Islet precursor cell (in vitro differentiated cells): Measurements from ENCODE around the gene ABCF2.

Source experiments
- DNase-seq: peaks from one replicate; pipeline ENCODE4 v3.0.0-alpha.2; 2018

Gene ABCF2

DNA sequence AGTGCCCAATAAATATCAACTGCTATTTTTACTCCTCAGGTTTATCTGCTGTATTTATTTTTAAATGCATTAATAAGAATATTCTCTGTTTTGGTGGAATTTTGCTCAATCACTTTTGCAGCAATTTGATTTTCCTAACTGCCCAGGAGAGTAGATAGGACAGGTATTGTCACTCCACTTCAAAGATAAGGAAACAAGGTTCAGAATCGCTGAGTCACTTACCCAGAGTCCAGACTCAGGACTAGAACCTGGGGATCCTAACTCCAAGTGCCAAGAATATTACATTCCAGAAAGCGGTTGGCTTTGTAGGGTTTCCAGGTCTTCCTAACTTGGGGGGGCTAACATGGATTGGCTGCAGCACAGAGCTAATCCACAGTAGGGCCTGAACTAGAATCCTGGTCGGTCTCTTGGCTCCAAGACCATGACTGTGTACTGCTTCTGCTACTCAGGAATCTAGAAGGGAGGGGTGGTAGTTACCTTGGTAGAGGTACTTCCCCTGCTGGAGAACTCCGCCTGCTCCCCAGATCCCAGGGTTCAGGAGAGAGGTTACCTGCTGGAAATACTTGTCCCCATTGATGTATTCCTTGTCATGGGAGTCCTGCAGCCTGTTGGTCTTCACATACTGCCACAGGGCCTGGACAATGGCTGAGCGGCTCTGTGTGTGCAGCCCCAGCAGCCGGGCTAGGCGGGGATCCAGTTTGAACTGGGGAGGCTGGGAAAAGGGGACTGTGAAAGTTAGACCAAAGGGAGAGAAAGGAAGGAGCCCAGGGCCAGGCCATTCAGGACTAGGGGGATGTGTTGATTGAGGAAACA lies 14.1 kb upstream of the ABCF2 start:
- no peak for DNase-seq

DNA sequence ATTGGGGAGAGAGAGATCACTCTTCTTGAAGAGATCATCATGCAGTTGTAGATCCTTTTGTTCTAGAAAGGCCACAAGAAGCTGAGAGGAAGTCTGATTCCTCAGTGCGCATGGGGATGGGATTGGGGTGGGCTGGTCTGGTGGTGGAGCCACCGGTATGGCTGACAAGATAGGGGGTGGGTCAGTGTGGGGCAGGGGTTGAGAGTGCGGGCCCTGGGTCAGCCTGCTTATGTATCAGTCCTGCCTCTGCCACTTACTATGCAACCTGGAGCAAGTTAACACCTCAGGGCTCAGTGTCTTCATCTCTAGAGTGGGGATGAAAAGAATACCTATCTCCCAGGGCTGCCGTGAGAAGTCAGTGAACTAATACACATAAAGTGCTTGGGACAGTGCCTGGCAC lies 13.5 kb upstream of the ABCF2 start:
- DNase-seq: no peak

DNA sequence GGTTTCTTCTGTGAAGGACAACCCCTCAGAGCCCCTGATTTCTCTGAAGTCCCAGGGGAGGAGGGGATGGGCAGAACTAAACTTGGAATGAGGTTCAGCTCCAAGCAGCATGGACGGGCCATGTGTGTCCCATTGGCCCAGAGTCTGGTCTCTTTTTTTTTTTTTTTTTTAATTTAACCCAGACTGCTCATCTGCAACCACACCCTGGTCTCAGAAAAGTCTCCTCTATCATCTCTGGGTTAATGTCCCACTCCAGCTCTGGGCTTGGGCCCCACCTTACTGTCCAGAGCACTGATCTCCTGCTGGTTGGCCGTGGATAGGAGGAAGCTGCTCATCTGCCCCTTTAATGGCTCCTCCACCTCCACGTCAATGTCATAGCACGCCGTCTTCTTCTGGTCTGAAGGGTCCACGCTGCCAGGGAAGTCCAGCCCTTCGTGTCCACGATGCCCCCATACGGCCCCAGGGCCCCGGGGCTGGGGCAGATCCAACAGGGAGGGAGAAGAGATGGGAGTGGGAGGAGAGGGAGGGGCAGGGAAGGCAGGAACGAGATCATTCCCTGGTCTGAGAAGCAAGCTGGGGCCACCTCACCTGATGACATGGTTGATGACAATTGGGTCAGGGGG lies 12.9 kb upstream of the ABCF2 start:
- no peak for DNase-seq

DNA sequence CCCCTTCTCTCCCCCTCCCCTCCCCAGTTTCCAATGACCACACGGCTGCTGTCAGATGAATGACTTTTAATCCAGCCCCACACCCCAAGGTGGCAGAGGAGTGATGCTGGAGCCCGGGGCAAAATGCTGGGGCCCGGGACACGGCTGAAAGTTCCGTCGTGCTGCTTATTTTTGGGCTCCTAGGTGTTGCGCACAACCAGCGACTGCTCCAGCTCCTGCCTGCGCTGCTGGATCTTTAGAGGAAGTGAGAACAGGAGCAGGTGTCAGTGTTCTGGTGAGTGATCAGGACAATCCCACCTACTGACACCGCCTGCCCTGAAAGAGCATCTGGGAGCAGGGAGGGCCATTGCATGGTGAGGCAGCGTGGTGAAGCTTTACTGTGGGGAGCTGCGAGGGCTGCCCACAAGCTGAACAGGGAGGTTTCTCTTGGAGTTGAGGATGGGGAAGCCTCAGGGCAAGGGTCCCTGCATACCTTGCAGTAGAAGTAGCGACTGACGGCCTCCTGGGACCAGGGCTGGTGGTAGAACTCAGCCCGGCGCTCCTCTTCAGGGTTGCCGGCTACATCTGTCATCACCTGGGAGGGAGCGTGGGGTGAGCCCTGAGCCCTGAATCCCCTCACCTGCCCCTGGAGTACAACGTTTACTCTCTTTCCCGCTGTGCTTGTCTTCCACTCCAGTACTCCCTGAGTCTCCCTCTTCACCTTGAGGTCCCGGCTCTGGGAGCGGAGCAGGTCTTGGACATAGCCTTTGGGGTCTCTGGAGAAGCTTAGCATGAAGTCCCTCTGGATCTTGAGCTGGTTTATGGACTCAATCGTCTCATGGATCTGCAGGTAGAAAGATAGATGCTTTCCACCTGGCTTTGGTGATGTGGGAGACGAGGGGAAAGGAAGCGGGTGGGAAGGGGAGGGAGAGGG lies 12.2 kb upstream of the ABCF2 start:
- no peak for DNase-seq

DNA sequence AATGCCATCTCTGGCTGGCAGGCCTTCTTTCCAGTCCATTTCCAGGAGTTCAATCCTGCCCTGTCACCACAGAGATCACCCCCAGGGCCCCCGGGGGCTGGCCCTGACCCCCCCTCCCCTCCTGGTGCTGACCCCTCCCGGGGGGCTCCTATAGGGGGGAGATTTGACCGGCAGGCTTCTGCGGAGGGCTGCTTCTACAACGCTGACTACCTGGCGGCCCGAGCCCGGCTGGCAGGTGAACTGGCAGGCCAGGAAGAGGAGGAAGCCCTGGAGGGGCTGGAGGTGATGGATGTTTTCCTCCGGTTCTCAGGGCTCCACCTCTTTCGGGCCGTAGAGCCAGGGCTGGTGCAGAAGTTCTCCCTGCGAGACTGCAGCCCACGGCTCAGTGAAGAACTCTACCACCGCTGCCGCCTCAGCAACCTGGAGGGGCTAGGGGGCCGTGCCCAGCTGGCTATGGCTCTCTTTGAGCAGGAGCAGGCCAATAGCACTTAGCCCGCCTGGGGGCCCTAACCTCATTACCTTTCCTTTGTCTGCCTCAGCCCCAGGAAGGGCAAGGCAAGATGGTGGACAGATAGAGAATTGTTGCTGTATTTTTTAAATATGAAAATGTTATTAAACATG lies 11.3 kb upstream of the ABCF2 start:
- no peak for DNase-seq

DNA sequence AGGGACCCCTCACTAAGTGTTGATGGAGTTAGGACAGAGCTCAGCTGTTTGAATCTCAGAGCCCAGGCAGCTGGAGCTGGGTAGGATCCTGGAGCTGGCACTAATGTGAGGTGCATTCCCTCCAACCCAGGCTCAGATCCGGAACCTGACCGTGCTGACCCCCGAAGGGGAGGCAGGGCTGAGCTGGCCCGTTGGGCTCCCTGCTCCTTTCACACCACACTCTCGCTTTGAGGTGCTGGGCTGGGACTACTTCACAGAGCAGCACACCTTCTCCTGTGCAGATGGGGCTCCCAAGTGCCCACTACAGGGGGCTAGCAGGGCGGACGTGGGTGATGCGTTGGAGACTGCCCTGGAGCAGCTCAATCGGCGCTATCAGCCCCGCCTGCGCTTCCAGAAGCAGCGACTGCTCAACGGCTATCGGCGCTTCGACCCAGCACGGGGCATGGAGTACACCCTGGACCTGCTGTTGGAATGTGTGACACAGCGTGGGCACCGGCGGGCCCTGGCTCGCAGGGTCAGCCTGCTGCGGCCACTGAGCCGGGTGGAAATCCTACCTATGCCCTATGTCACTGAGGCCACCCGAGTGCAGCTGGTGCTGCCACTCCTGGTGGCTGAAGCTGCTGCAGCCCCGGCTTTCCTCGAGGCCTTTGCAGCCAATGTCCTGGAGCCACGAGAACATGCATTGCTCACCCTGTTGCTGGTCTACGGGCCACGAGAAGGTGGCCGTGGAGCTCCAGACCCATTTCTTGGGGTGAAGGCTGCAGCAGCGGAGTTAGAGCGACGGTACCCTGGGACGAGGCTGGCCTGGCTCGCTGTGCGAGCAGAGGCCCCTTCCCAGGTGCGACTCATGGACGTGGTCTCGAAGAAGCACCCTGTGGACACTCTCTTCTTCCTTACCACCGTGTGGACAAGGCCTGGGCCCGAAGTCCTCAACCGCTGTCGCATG lies 10.5 kb upstream of the ABCF2 start:
- DNase-seq: no peak

DNA sequence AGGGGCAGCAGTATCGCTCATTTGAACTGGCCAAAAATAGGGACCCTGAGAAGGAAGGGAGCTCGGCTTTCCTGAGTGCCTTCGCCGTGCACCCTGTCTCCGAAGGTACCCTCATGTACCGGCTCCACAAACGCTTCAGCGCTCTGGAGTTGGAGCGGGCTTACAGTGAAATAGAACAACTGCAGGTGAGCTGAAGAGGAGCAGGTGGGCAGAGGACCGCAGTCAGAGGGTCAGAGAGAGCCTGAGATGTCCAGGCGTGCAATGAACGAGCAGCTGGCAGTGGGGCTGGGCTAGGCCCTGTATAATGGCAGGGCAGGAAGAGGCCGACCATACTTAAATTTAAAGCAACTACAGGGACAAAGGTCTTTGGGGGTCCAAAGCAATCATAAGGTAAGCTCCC lies 9.4 kb upstream of the ABCF2 start:
- no peak for DNase-seq

DNA sequence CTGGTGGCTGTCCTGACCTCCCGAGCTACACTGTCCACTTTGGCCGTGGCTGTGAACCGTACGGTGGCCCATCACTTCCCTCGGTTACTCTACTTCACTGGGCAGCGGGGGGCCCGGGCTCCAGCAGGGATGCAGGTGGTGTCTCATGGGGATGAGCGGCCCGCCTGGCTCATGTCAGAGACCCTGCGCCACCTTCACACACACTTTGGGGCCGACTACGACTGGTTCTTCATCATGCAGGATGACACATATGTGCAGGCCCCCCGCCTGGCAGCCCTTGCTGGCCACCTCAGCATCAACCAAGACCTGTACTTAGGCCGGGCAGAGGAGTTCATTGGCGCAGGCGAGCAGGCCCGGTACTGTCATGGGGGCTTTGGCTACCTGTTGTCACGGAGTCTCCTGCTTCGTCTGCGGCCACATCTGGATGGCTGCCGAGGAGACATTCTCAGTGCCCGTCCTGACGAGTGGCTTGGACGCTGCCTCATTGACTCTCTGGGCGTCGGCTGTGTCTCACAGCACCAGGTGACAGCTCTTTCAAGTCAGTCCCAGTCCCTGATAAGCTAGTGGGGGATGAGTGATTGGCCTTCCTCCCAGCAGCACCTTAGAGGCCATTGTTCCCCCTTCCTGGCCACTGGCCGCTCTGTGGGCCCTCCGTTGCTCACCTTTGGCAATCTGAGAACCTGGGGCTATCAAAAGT lies 8.2 kb upstream of the ABCF2 start:
- no peak for DNase-seq

DNA sequence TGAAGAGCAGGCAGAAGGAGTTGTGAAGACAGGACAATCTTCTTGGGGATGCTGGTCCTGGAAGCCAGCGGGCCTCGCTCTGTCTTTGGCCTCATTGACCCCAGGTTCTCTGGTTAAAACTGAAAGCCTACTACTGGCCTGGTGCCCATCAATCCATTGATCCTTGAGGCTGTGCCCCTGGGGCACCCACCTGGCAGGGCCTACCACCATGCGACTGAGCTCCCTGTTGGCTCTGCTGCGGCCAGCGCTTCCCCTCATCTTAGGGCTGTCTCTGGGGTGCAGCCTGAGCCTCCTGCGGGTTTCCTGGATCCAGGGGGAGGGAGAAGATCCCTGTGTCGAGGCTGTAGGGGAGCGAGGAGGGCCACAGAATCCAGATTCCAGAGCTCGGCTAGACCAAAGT lies 6.8 kb upstream of the ABCF2 start:
- DNase-seq: no peak

DNA sequence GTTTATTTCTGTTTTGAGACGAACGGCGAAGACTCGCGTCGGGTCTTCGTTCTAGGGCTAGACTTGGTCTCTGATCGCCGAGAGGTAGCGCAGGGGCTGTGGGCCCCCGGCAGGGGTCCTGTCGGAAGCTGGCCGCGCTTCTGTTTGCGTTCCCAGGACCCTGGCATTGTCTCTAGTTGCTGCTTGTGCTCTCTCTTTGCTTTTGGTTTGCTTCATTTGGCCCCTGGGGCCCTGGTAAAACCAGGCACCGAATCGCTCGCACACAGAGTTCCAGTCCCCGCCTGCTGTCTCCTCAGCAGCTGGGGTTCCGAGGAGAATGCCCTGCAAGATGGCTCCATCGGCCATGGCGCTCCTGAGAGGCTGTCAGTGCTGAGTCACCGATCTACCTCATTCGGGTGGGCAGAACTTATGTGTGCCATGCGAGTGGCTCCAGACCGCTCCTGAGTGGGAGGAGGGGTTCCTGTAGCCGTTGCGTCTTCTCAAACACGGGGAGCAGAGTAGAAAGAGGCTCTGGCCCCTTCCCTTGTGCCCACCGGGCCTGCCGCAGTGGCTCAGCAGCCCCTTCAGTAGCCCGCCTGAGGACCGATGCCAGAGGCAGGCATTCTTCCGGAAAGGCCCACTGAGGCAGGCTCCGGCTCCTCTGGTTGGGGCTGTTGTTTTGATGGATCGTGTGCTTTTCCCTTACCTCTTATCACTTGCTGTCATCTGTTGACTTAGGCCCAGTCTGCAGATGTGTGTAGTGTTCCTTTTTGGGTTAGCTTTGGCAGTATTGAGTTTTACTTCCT lies 6.1 kb upstream of the ABCF2 start:
- DNase-seq: peak; percentile 77

DNA sequence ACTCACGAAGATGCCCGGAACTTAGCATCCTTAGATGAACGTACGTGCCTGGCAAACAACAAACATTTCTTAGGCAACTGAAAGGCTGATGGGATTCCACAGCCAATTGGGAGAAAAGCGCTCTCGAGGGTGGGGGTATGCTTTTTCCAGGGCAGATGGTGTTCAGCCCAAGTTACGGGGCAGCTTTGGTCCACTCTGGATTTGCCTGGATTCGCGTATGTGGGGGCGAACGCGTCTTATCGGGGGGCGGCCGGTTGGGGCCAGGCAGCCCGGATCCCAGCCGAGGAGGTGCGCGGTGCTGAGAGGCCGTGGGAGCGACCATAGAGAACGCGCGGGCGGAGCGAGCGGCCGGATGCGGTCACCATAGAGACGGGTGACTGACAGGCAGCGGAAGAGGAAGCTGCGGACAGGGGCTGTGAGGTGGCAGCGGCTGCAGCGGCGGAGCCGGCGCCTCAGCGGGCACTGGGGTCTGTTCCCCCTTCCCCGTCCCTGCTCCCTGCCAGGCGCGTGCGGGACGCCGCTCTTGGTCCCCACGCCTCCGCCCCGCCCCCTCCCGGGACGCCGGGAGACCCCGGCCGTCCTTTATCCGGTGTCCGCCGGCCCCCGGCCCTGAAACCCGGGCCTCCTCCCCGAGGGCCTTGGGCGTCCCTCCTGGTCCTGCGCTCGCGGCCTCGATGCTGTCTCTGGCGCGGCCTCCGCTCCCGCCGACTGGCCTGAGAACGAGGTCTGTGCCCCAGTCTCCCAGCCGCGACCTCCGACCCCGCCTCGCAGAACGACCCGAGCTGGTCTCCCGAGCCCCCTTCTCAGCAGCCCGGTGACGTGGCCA lies 5.3 kb upstream of the ABCF2 start, which contains the start of gene CHPF2:
CHPF2 (plus strand) TSS at position 393 of the 826 bp plus-strand sequence. CDS start 1,529 bp downstream, outside the sequence.
- peak; percentile 93 for DNase-seq

DNA sequence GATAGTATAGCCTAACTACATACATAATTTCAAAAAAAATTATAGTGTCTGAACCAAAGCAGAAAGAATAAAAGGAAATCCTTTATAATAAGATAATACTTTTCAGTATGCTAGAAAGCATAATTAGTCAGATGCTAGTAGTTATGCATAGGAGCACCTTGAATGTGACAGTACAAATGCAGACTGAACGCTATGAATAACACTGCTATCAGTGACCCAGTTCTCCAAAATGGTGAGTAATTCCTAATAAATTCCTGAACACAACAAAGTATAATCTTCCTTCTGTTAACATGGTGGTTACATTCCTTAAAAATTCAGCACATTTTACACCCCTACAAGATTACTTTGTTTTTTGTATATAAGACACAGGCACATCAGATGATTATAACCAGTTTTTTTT lies 4.1 kb upstream of the ABCF2 start:
- no peak for DNase-seq

DNA sequence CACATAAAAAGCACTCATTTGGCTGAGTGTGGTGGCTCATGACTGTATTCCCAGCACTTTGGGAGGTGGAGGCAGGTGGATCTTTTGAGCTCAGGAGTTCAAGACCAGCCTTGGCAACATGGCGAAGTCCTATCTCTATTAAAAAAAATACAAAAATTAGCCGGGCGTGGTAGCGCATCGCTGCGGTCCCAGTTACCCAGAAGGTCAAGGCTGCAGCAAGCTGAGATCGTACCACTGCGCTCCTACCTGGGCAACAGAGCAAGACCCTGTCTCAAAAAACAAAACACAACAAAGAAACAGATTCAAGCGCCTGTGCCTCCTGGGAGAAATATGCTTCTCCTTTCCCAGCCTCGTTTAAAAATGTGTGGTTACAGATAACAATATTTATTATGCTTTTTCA lies 2.2 kb upstream of the ABCF2 start:
- DNase-seq: no peak

DNA sequence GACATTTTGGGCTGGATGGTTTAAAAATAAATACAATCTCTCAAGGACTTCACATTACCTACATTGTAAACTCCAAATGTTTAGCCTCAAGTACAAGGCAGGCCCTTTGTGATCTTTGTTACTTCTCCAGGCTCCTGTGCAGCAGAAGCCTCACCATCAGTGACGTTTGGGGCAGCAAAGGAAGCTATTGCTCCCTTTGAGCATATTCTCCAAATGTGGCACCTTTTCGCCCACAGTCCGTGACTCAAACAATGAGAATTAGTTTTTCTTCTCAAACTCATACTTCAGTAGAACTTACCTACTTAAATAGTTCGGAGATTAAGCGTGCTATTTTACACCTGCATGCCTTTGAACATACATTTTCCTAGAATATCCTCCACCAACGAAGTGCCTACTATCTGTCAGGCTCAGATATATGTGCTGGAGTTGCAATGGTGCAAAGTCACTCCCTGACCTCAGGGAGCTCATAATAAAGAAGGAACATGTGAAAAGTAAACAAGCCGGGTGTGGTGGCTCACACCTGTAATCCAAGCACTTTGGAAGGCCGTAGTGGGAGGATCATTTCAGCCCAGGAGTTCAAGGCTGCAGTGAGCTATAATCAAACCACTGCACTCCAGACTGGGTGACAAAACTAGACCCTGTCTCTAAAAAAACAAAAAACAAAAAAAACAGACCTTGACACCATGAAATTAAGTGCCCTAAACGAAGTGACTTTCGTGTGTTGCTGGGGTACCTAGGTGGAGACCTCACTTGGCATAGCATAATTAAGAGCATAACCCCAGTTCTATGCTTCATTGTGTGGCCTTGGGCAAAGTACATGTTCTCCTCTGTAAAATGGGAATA lies 1.2 kb upstream of the ABCF2 start:
- no peak for DNase-seq

DNA sequence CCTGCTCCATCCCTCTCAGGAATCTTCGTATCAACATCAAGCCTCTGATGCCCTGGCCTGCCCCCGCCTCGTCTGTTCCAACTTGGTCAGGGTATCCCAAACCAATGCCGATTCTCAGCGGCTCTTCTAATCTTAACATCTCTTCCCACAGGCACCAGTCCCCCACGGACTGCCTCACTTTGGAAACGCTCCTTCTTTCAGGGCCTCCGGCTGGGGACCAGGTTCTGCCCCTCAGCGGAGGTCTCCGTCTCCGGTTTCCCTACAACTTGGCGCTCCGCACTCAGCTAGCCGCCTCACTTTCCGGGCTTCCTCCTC lies 488 bp downstream of the ABCF2 start:
- no peak for DNase-seq

DNA sequence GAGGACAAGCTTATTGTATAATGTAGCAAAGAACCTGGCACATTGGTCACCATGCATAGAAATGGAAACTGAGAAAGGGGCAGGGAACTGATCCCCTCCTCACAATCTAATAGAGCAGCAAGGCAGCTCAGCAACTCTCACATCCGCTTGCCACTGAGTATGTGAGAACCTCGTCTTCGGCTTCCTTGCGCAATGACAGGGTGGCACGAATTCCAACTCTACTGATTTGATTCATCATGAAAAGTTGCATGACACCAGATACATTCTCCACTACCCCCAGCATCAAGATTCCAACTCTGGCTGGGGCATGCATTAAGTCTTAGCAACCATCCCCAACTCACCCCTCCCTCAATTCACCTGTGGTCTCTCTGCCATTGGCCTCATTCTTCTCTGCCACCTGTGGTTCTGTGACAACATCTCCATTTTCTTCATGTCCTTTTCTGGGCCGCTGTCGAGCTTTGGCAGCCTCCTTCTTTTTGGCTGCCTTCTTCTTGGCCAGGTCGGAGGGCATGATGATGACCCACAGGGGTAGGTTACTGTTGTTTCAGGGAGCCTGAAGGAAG lies 976 bp downstream of the ABCF2 start:
- DNase-seq: no peak

DNA sequence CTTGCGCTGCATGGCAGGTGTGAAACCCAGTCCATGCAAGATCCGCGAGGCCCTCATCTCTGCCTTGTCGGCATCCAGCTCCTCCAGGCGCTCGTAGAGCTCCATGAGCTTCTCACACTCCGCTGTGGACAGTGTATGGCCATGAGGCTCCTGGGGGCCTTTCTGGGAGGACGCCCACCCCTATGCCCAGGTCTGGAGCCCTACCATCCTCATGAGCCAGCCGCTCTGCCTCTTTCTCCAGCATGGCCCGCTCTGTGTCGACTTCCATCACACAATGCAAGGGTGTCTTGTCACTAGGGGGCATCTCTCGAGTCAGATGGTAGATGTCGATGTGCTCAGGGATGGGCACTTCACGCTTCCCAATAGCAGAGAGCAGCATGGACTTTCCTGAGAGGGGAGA lies 3.3 kb downstream of the ABCF2 start:
- no peak for DNase-seq

DNA sequence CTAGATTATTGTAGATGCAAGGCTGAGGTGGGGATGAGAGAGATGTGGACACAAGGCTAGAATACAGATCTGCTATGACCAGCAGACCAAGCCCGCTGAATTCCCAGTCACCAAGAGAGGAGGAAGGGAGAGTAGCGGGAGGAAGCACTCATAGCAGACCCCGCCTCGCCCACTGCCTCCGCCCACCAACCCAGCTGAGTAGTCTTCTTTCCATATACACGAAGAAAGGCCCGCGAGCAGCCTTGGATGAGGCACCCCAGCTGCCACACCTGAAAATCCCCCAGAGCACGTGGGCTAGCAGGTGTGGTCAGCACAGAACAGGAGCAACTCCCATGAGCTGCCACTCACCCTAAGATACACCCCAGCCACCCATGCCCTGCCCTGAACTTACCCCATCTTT lies 8.8 kb downstream of the ABCF2 start:
- DNase-seq: no peak
